MM.1S (cell line): ENCODE results near the gene UGGT2.

Experiments
- DNase-seq: peaks from one replicate; pipeline ENCODE4 v3.0.0-alpha.2; 2015
- H2AFZ ChIP-seq: fragments of 300-600 bp; sonication (generic); 2 replicates; pipeline ENCODE4 v1.6.0; 2016; ENCODE audit warnings: antibody characterized with exemption, low read length
- H3F3A ChIP-seq: fragments of 300-600 bp; sonication (generic); 2 replicates; pipeline ENCODE4 v1.6.1; 2016; ENCODE audit warnings: mild to moderate bottlenecking, antibody characterized with exemption, low read length, moderate library complexity, mixed read lengths; ENCODE audit not compliant: insufficient read depth
- H3K27ac ChIP-seq: fragments of 300-600 bp; sonication (generic); 2 replicates; pipeline ENCODE4 v1.5.1; 2016; ENCODE audit warnings: mild to moderate bottlenecking, low read length
- H3K27me3 ChIP-seq: fragments of 300-600 bp; sonication (generic); replicated peaks from 2 replicates; pipeline ENCODE4 v1.6.0; 2016; ENCODE audit warnings: low read length; ENCODE audit not compliant: insufficient read depth
- H3K36me3 ChIP-seq: fragments of 300-600 bp; sonication (generic); replicated peaks from 2 replicates; pipeline ENCODE4 v1.6.1; 2016; ENCODE audit warnings: mild to moderate bottlenecking, low read length, mixed read lengths; ENCODE audit not compliant: insufficient read depth
- H3K4me1 ChIP-seq: fragments of 300-600 bp; sonication (generic); 2 replicates; pipeline ENCODE4 v1.6.1; 2016; ENCODE audit warnings: low read length, mixed read lengths
- H3K4me2 ChIP-seq: fragments of 300-600 bp; sonication (generic); 2 replicates; pipeline ENCODE4 v1.6.0; 2016; ENCODE audit warnings: low read depth, low read length
- H3K4me3 ChIP-seq: fragments of 300-600 bp; sonication (generic); 2 replicates; pipeline ENCODE4 v1.5.1; 2016; ENCODE audit warnings: low read length, mixed read lengths
- H3K79me2 ChIP-seq: fragments of 300-600 bp; sonication (generic); 2 replicates; pipeline ENCODE4 v1.6.1; 2016; ENCODE audit warnings: mixed run types, low read length, mixed read lengths
- H3K9ac ChIP-seq: fragments of 300-600 bp; sonication (generic); 2 replicates; pipeline ENCODE4 v1.6.1; 2016; ENCODE audit warnings: low read length, mixed read lengths
- H3K9me2 ChIP-seq: fragments of 300-600 bp; sonication (generic); replicated peaks from 2 replicates; pipeline ENCODE4 v1.6.1; 2016; ENCODE audit warnings: mild to moderate bottlenecking, low read length, mixed read lengths; ENCODE audit not compliant: insufficient read depth
- H3K9me3 ChIP-seq: fragments of 300-600 bp; sonication (generic); replicated peaks from 2 replicates; pipeline ENCODE4 v1.6.1; 2016; ENCODE audit warnings: mild to moderate bottlenecking, low read length, mixed read lengths; ENCODE audit not compliant: insufficient read depth
- H4K20me1 ChIP-seq: fragments of 300-600 bp; sonication (generic); 2 replicates; pipeline ENCODE4 v1.6.1; 2016; ENCODE audit warnings: mild to moderate bottlenecking, low read length, moderate library complexity, mixed read lengths; ENCODE audit not compliant: insufficient read depth
- EZH2 ChIP-seq: fragments of 300-600 bp; sonication (generic); optimal IDR thresholded peaks from 2 replicates; pipeline ENCODE3; 2017; ENCODE audit warnings: low read depth, mild to moderate bottlenecking, antibody characterized with exemption, low read length, mixed read lengths
- EZH2phosphoT487 ChIP-seq: fragments of 300-600 bp; sonication (generic); IDR thresholded peaks from 2 replicates; pipeline ENCODE4 v1.6.1; 2018; ENCODE audit warnings: antibody characterized with exemption, low read length
- TF ChIP-seq, protein P1 (sequence below): fragments of 300-600 bp; sonication (generic); IDR thresholded peaks from 2 replicates; pipeline ENCODE4 v1.5.1; 2016; ENCODE audit warnings: antibody characterized with exemption, low read length, mixed read lengths

Gene UGGT2

DNA sequence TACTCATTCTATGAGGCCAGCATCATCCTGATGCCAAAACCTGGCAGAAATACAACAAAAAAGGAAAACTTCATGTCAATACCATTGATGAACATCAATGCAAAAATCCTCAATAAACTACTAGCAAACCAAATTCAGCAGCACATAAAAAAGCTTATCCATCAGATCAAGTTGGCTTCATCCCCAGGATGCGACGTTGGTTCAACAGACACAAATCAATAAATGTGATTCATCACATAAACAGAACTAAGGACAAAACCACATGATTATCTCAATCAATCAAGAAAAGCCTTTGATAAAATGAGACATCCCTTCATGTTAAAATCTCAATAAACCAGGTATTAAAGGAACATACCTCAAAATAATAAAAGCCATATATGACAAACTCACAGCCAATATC lies 134.3 kb downstream of the UGGT2 start:
- Histone ChIP-seq H3K4me2 (no peak overlapping the region), H3K4me1 (0 out of 2 replicates have a peak, but pooled peaks cover 4% of the 10 kb centered on the region), H3K27me3 (no peaks in the 10 kb centered on the region), H4K20me1 (no peaks in the 10 kb centered on the region), H3K4me3 (no peak overlapping the region), H3K36me3 (no peaks in the 10 kb centered on the region), H3K27ac (no peak overlapping the region), H3K9me2 (no peaks in the 10 kb centered on the region), H3K79me2 (no peaks in the 10 kb centered on the region), H3F3A (no peaks in the 10 kb centered on the region), H3K9ac (no peak overlapping the region), H3K9me3 (no peaks in the 10 kb centered on the region), H2AFZ (no peak overlapping the region)
- TF ChIP-seq, protein P1, sequence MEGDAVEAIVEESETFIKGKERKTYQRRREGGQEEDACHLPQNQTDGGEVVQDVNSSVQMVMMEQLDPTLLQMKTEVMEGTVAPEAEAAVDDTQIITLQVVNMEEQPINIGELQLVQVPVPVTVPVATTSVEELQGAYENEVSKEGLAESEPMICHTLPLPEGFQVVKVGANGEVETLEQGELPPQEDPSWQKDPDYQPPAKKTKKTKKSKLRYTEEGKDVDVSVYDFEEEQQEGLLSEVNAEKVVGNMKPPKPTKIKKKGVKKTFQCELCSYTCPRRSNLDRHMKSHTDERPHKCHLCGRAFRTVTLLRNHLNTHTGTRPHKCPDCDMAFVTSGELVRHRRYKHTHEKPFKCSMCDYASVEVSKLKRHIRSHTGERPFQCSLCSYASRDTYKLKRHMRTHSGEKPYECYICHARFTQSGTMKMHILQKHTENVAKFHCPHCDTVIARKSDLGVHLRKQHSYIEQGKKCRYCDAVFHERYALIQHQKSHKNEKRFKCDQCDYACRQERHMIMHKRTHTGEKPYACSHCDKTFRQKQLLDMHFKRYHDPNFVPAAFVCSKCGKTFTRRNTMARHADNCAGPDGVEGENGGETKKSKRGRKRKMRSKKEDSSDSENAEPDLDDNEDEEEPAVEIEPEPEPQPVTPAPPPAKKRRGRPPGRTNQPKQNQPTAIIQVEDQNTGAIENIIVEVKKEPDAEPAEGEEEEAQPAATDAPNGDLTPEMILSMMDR: no peak
- no peak for TF ChIP-seq EZH2phosphoT487
- no peak for TF ChIP-seq EZH2
- no peak for DNase-seq

DNA sequence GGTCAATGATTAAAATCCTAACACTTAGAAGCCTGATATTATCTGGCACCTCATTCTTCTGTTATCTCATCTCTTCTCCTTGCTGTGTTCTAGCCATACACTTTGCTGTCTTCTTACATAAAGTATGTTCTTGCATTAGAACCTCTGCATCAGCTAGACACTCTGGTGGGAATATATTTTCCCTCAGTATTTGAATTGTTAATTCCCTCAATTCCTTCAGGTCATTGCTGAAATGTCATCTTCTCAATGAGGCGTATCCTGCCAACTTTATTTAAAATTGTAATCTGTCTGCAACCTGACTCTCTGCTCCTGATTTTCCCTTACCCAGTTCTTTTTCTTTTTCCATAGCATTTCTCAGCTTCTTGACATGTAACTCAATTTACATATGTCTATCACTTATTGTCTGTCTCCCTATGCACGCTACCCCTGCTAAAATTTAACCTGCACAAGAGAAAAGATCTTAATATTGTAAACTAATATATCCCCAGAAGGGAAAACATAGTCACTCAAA lies 138.2 kb downstream of the UGGT2 start:
- H3K4me1 ChIP-seq: no peaks in the 10 kb centered on the region
- no peaks in the 10 kb centered on the region for H3K27me3 ChIP-seq
- no peak overlapping the region for H3K27ac ChIP-seq
- H3K9me2 ChIP-seq: no peaks in the 10 kb centered on the region
- no peak for TF ChIP-seq EZH2
- TF ChIP-seq, protein P1: no peak
- TF ChIP-seq EZH2phosphoT487: no peak
- H2AFZ ChIP-seq: no peak overlapping the region
- no peaks in the 10 kb centered on the region for H3K36me3 ChIP-seq
- DNase-seq: no peak
- no peaks in the 10 kb centered on the region for H4K20me1 ChIP-seq
- H3K4me2 ChIP-seq: no peak overlapping the region
- H3K79me2 ChIP-seq: no peaks in the 10 kb centered on the region
- H3F3A ChIP-seq: no peaks in the 10 kb centered on the region
- no peak overlapping the region for H3K4me3 ChIP-seq
- no peaks in the 10 kb centered on the region for H3K9me3 ChIP-seq
- no peak overlapping the region for H3K9ac ChIP-seq

DNA sequence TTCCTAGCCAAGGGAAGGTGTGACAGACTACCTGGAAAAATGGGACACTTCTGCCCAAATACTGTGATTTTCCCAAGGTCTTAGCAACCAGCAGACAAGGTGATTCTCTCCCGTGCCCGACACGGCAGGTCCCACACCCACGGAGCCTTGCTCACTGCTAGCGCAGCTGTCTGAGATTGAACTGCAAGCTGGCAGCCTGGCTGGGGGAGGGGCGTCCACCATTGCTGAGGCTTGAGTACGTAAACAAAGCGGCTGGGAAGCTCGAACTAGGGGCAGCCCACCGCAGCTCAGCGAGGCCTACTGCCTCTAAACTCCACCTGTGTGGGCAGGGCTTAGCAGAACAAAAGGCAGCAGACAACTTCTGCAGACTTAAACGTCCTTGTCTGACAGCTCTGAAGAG lies 146.2 kb downstream of the UGGT2 start:
- TF ChIP-seq EZH2phosphoT487 (no peak), EZH2 (no peak)
- TF ChIP-seq, protein P1: no peak
- no peaks in the 10 kb centered on the region for H3K79me2 ChIP-seq
- no peak overlapping the region for H3K9ac ChIP-seq
- H3K9me3 ChIP-seq: no peaks in the 10 kb centered on the region
- H3K4me3 ChIP-seq: no peak overlapping the region
- H2AFZ ChIP-seq: no peak overlapping the region
- no peaks in the 10 kb centered on the region for H3K36me3 ChIP-seq
- H3K27me3 ChIP-seq: no peaks in the 10 kb centered on the region
- no peak overlapping the region for H3K4me2 ChIP-seq
- H4K20me1 ChIP-seq: no peaks in the 10 kb centered on the region
- no peaks in the 10 kb centered on the region for H3K9me2 ChIP-seq
- H3K4me1 ChIP-seq: no peaks in the 10 kb centered on the region
- H3K27ac ChIP-seq: no peak overlapping the region
- no peak for DNase-seq
- H3F3A ChIP-seq: no peaks in the 10 kb centered on the region
